GM12878 (cell line): ENCODE measurements around the gene OR2H2. TPM values are rescaled to one million over a fixed set of nuclear protein-coding genes. Genes with fewer than 3 reads are reported as not detected.

Experiments used
- ATAC-seq: fragments of 200-7000 bp; cut with Tn5 transposase; 3 replicates; pipeline ENCODE4 v1.9.1; 2020; ENCODE audit warnings: mild to moderate bottlenecking, moderate library complexity
- BruUV-seq: library from RNA; stranded (reverse); fragments of 400-500 nt; replicated peaks from 2 replicates; lab custom pipeline; 2021; lab: Mats Ljungman, UMichigan
- CTCF ChIA-PET: fragments of 300-600 bp; sonication (Branson Sonifier 250); formaldehyde crosslinking; extraction: SDS; loops from one replicate; lab custom pipeline; 2021; ENCODE audit warnings: inconsistent platforms; lab: Yijun Ruan, JAX
- POLR2A ChIA-PET: fragments of 350-600 bp; formaldehyde crosslinking; extraction: SDS; loops from one replicate; lab custom pipeline; 2021; ENCODE audit warnings: inconsistent platforms; lab: Charles Lee
- RAD21 ChIA-PET: fragments of 300-600 bp; sonication (Branson Sonifier 250); formaldehyde crosslinking; loops from one replicate; lab custom pipeline; 2023; ENCODE audit warnings: antibody characterized with exemption; ENCODE audit not compliant: unreplicated experiment; lab: Charles Lee
- SMC1A ChIA-PET: fragments of 300-600 bp; sonication (Branson Sonifier 250); formaldehyde crosslinking; loops from one replicate; lab custom pipeline; 2023; ENCODE audit not compliant: unreplicated experiment, uncharacterized antibody; lab: Charles Lee
- DNase-seq: peaks from one replicate; pipeline ENCODE4 v3.0.0-alpha.2; 2011; ENCODE audit warnings: low read depth, low spot score
- FAIRE-seq: peaks from 3 replicates; lab custom pipeline; 2011; peaks lifted over from hg19 to GRCh38; lab: Jason Lieb, UNC
- H2AFZ ChIP-seq: 2 replicates; pipeline ENCODE4 v1.6.0; 2011; ENCODE audit warnings: low read depth, low read length, control low read depth; ENCODE audit not compliant: control insufficient read depth
- H3K27ac ChIP-seq: 2 replicates; pipeline ENCODE4 v1.5.1; 2011; ENCODE audit warnings: control low read depth; ENCODE audit not compliant: control insufficient read depth, insufficient read depth
- H3K27me3 ChIP-seq, 2 experiments: replicated peaks in 1 of 2; 2 replicates each; pipeline versions ENCODE4 v1.6.0 to v1.6.1; 2011; ENCODE audit warnings: low read length in 1 of 2; ENCODE audit not compliant: control insufficient read depth in 2 of 2, insufficient read depth in 2 of 2
- H3K36me3 ChIP-seq, 2 experiments: 2 replicates each; pipeline ENCODE4 v1.5.1; 2011; ENCODE audit warnings: low read length in 1 of 2; ENCODE audit not compliant: control insufficient read depth in 2 of 2, insufficient read depth in 2 of 2
- H3K4me1 ChIP-seq: 2 replicates; pipeline ENCODE4 v1.6.1; 2011; ENCODE audit warnings: mild to moderate bottlenecking, low read length, moderate library complexity, mixed read lengths; ENCODE audit not compliant: control insufficient read depth, insufficient read depth
- H3K4me2 ChIP-seq: 2 replicates; pipeline ENCODE4 v1.6.0; 2011; ENCODE audit warnings: control low read depth; ENCODE audit not compliant: control insufficient read depth, insufficient read depth
- H3K4me3 ChIP-seq: fragments of 200-600 bp; sonication (generic); 2 replicates; pipeline ENCODE4 v1.5.1; 2016
- H3K79me2 ChIP-seq: 2 replicates; pipeline ENCODE4 v1.6.0; 2011; ENCODE audit warnings: low read length; ENCODE audit not compliant: control insufficient read depth, insufficient read depth
- H3K9ac ChIP-seq: 2 replicates; pipeline ENCODE4 v1.8.0; 2011; ENCODE audit warnings: low read length, control low read depth, mixed read lengths; ENCODE audit not compliant: control insufficient read depth, insufficient read depth
- H3K9me3 ChIP-seq: replicated peaks from 3 replicates; pipeline ENCODE4 v1.5.1; 2011; ENCODE audit warnings: mild to moderate bottlenecking, low read length; ENCODE audit not compliant: control insufficient read depth, insufficient read depth
- H4K20me1 ChIP-seq: 2 replicates; pipeline ENCODE4 v1.6.0; 2011; ENCODE audit not compliant: control insufficient read depth, insufficient read depth
- ASH2L ChIP-seq: fragments of 300-600, 200-600 bp; sonication (generic); IDR thresholded peaks from 2 replicates; pipeline ENCODE4 v1.6.1; 2017; ENCODE audit warnings: low read depth, mild to moderate bottlenecking, borderline replicate concordance
- BCLAF1 ChIP-seq: fragments of 450-650 bp; IDR thresholded peaks from 2 replicates; pipeline ENCODE4 v1.6.1; 2017; ENCODE audit warnings: antibody characterized with exemption, mild to moderate bottlenecking, moderate library complexity
- BRCA1 ChIP-seq: IDR thresholded peaks from 2 replicates; pipeline ENCODE4 v1.6.1; 2011; ENCODE audit warnings: low read depth, low read length, improper control_type of control experiment
- CHD1 ChIP-seq: IDR thresholded peaks from 2 replicates; pipeline ENCODE4 v1.6.1; 2012; ENCODE audit warnings: low read depth, low read length, improper control_type of control experiment
- CREB1 ChIP-seq: IDR thresholded peaks from 2 replicates; pipeline ENCODE4 v1.6.1; 2012; ENCODE audit warnings: low read depth, mild to moderate bottlenecking, inconsistent platforms
- CREM ChIP-seq: IDR thresholded peaks from 2 replicates; pipeline ENCODE4 v1.6.1; 2014; ENCODE audit warnings: antibody characterized with exemption, low read depth
- FOS ChIP-seq: IDR thresholded peaks from 3 replicates; pipeline ENCODE4 v1.6.1; 2011; ENCODE audit warnings: borderline replicate concordance; ENCODE audit not compliant: insufficient read length; ENCODE audit errors: extremely low read depth
- GATAD2B ChIP-seq: fragments of 450-650 bp; conservative IDR thresholded peaks from 2 replicates; pipeline ENCODE4 v1.6.1; 2017; ENCODE audit warnings: low read depth, mild to moderate bottlenecking, moderate library complexity
- MYB ChIP-seq: fragments of 150-350 bp; IDR thresholded peaks from 2 replicates; pipeline ENCODE4 v1.6.1; 2014; ENCODE audit warnings: mild to moderate bottlenecking, low read depth, low read length, borderline replicate concordance
- PAX8 ChIP-seq: fragments of 450-650 bp; IDR thresholded peaks from 2 replicates; pipeline ENCODE4 v1.6.1; 2017; ENCODE audit warnings: mild to moderate bottlenecking, moderate library complexity
- POLR2A ChIP-seq: IDR thresholded peaks from 2 replicates; pipeline ENCODE4 v1.6.1; 2011; ENCODE audit warnings: low read depth, mild to moderate bottlenecking, low read length
- POU2F2 ChIP-seq: IDR thresholded peaks from 3 replicates; pipeline ENCODE4 v1.6.1; 2011; ENCODE audit warnings: low read depth, mild to moderate bottlenecking, low read length, borderline replicate concordance
- RAD51 ChIP-seq: fragments of 450-650 bp; IDR thresholded peaks from 2 replicates; pipeline ENCODE4 v1.6.1; 2016; ENCODE audit warnings: moderate library complexity, mild to moderate bottlenecking, inconsistent platforms
- SPI1 ChIP-seq: IDR thresholded peaks from 2 replicates; pipeline ENCODE4 v1.6.1; 2011; ENCODE audit warnings: low read depth, mild to moderate bottlenecking, low read length, moderate library complexity, borderline replicate concordance; ENCODE audit not compliant: insufficient read depth
- STAT1 ChIP-seq: fragments of 450-650 bp; conservative IDR thresholded peaks from 2 replicates; pipeline ENCODE4 v1.6.1; 2014; ENCODE audit warnings: antibody characterized with exemption, mild to moderate bottlenecking
- TARDBP ChIP-seq: IDR thresholded peaks from 2 replicates; pipeline ENCODE4 v1.6.1; 2016; ENCODE audit warnings: borderline replicate concordance
- TCF7 ChIP-seq: IDR thresholded peaks from 2 replicates; pipeline ENCODE4 v1.6.1; 2014; ENCODE audit warnings: antibody characterized with exemption, borderline replicate concordance
- ZBED1 ChIP-seq: IDR thresholded peaks from 2 replicates; pipeline ENCODE4 v1.6.1; 2016; ENCODE audit warnings: borderline replicate concordance
- ZNF217 ChIP-seq: fragments of 450-650 bp; IDR thresholded peaks from 2 replicates; pipeline ENCODE4 v1.6.1; 2017; ENCODE audit warnings: antibody characterized with exemption, mild to moderate bottlenecking
- WGBS: methylation state at CpG from one replicate; pipeline ENCODE4 v1.1.6; 2016; ENCODE audit warnings: low lambda C conversion rate; ENCODE audit not compliant: insufficient replicate concordance, insufficient coverage; ENCODE audit errors: missing lambda C conversion rate; 5-methylcytosine and 5-hydroxymethylcytosine counted together
- in situ Hi-C: fragments of 300-500 bp; cut with MboI; formaldehyde crosslinking; loops from 9 replicates; pipeline ENCODE4 v1.14.3; 2018; ENCODE audit warnings: mixed read lengths
- intact Hi-C: fragments of 100-400 bp; cut with micrococcal nuclease; formaldehyde crosslinking; loops from one replicate; pipeline ENCODE4 v1.14.2; 2022; ENCODE audit not compliant: unreplicated experiment
- polyA plus RNA-seq, 11 experiments: library from polyadenylated mRNA; depleted of rRNA in 4 of 11; unstranded in 6 of 11; stranded (reverse) in 5 of 11; fragments of >200 nt; fragmentation: Nextera tagmentation in 4 of 11; fragmentation: Illumina TruSeq in 1 of 11; extraction: Ambion mirVana in 4 of 11; extraction: Trizol in 1 of 11; gene quantifications; 1 replicate in 1 of 11; 2 replicates in 10 of 11; pipeline versions ENCODE4 v1.2.1 to v1.2.3, GENCODE V29; 2011 to 2016; ENCODE audit warnings: inconsistent platforms in 2 of 11, missing spikeins in 2 of 11, low read depth in 1 of 11
- total RNA-seq, 4 experiments: library from RNA; depleted of rRNA in 3 of 4; stranded (reverse); fragments of >200 nt in 3 of 4; fragmentation: Illumina TruSeq in 1 of 4; extraction: Trizol in 1 of 4; gene quantifications; 2 replicates each; pipeline versions ENCODE4 v1.2.1 to v1.2.3, GENCODE V29; 2013 to 2021
- TF ChIP-seq, protein P1 (sequence below): IDR thresholded peaks from 2 replicates; pipeline ENCODE4 v1.6.1; 2012; ENCODE audit warnings: low read length, inconsistent platforms
- TF ChIP-seq, protein P2 (sequence below): fragments of 450-650 bp; IDR thresholded peaks from 2 replicates; pipeline ENCODE4 v1.6.1; 2016; ENCODE audit warnings: mild to moderate bottlenecking

The OR2H2 gene
- total and polyA plus RNA-seq, 10 of the 15 experiments (the other 5 are each of a cell fraction or from before 2014, with no cell fraction given): not detected

GRCh38 chr6:29620630-29621029 is 35.7 kb downstream of the OR2H2 start (continued):
- no peak for TF ChIP-seq ASH2L
- TF ChIP-seq, all 136 proteins: peak for 0

- FAIRE-seq: no peak
- RAD21 ChIA-PET: interaction anchor here (1.1 kb wide), 1 partner anchor 13 kb away, joined by 3 read pairs; no protein-coding TSS in a partner anchor
Observed at GRCh38 chr6:29624520-29624961, 39.6 kb downstream of the OR2H2 start.

More at GRCh38 chr6:29624520-29624961, 39.6 kb downstream of the OR2H2 start:
- TF ChIP-seq BRCA1: no peak
- no peak for TF ChIP-seq STAT1
- no peak for TF ChIP-seq TARDBP
- TF ChIP-seq, protein P1, sequence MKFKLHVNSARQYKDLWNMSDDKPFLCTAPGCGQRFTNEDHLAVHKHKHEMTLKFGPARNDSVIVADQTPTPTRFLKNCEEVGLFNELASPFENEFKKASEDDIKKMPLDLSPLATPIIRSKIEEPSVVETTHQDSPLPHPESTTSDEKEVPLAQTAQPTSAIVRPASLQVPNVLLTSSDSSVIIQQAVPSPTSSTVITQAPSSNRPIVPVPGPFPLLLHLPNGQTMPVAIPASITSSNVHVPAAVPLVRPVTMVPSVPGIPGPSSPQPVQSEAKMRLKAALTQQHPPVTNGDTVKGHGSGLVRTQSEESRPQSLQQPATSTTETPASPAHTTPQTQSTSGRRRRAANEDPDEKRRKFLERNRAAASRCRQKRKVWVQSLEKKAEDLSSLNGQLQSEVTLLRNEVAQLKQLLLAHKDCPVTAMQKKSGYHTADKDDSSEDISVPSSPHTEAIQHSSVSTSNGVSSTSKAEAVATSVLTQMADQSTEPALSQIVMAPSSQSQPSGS: no peak
- no peak for TF ChIP-seq TCF7
- TF ChIP-seq ZBED1: no peak
- no peak for TF ChIP-seq POU2F2
- no peak for TF ChIP-seq CREM
- no peak for TF ChIP-seq POLR2A
- no peak for TF ChIP-seq SPI1
- TF ChIP-seq CHD1: no peak
- no peak for TF ChIP-seq CREB1
- no peak for TF ChIP-seq ZNF217
- TF ChIP-seq PAX8: no peak
- no peak for TF ChIP-seq GATAD2B
- TF ChIP-seq, protein P2, sequence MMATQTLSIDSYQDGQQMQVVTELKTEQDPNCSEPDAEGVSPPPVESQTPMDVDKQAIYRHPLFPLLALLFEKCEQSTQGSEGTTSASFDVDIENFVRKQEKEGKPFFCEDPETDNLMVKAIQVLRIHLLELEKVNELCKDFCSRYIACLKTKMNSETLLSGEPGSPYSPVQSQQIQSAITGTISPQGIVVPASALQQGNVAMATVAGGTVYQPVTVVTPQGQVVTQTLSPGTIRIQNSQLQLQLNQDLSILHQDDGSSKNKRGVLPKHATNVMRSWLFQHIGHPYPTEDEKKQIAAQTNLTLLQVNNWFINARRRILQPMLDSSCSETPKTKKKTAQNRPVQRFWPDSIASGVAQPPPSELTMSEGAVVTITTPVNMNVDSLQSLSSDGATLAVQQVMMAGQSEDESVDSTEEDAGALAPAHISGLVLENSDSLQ: no peak
- TF ChIP-seq MYB: no peak
- TF ChIP-seq BCLAF1: no peak
- no peak for TF ChIP-seq RAD51
- no peak for TF ChIP-seq FOS
- TF ChIP-seq, all 136 proteins: peak for 0
- intact Hi-C loops: no loop called here
- Histone ChIP-seq H3K4me3 (no peak overlapping the region), H3K4me2 (no peak overlapping the region), H3K9ac (no peak overlapping the region), H3K27ac (no peak overlapping the region), H3K27me3 (no peaks in the 10 kb centered on the region), H2AFZ (no peak overlapping the region), H3K9me3 (no peaks in the 10 kb centered on the region), H3K79me2 (no peaks in the 10 kb centered on the region), H3K4me1 (peaks cover 6% of the 10 kb centered on the region; the same call in 1 of the 2 replicates), H3K36me3 (no peaks in the 10 kb centered on the region), H4K20me1 (no peaks in the 10 kb centered on the region)
- ChIA-PET SMC1A (interaction anchor here (1.0 kb wide), 1 partner anchor 30 kb away, joined by 5 read pairs; no protein-coding TSS in a partner anchor), CTCF (interaction anchor here (0.6 to 1.7 kb wide), 2 partner anchors 26 to 40 kb away, joined by 3 to 9 read pairs; no protein-coding TSS in a partner anchor), POLR2A (no interaction called here)
- no peak for ATAC-seq
- BruUV-seq: no TSS peak
- DNase-seq: no peak
- 39% methylated on average over 3 of the region's 3 CpGs for WGBS
- in situ Hi-C loops: no loop called here
